SU-DHL-6 (cell line): ENCODE data around the gene SBK1.

Source experiments
- CTCF ChIP-seq: fragments of 200-600 bp; sonication (generic); IDR thresholded peaks from one replicate; pipeline ENCODE4 v1.5.1; 2017; ENCODE audit warnings: antibody characterized with exemption, mild to moderate bottlenecking, low read length, moderate library complexity; ENCODE audit not compliant: insufficient read depth, poor library complexity, severe bottlenecking
- EZH2phosphoT487 ChIP-seq: fragments of 200-600 bp; sonication (generic), shearing (Covaris generic); conservative IDR thresholded peaks from 2 replicates; pipeline ENCODE4 v1.6.1; 2018; ENCODE audit warnings: mild to moderate bottlenecking, antibody characterized with exemption, low read length, moderate library complexity, mixed read lengths

- TF ChIP-seq CTCF (no peak), EZH2phosphoT487 (no peak)
Observed at GRCh38 chr16:28259781-28260150, 32.6 kb upstream of the SBK1 start.
